Measurements from ENCODE around the gene ZBTB20.

The ZBTB20 gene

GRCh38 chr3:114711321-114711886 is 435.7 kb downstream of the ZBTB20 start:
- Histone ChIP-seq H3K9me3 (ENCODE audit: control insufficient read depth, insufficient read depth, low read length) (no peaks in the 10 kb centered on the region), H3K27ac (ENCODE audit: low read depth, low read length) (no peak overlapping the region), H3F3A (ENCODE audit: control insufficient read depth, insufficient read depth) (no peaks in the 10 kb centered on the region), H3K27me3 (ENCODE audit: control insufficient read depth, low read length) (no peaks in the 10 kb centered on the region), H3K9me2 (replicated peaks; ENCODE audit: control insufficient read depth, low read length) (no peaks in the 10 kb centered on the region), H4K20me1 (ENCODE audit: control insufficient read depth, insufficient read depth, low read depth, low read length) (no peaks in the 10 kb centered on the region), H3K4me3 (ENCODE audit: low read length) (no peak overlapping the region), H3K79me2 (ENCODE audit: control insufficient read depth, low read length) (no peaks in the 10 kb centered on the region), H3K4me1 (ENCODE audit: control insufficient read depth, low read length) (no peaks in the 10 kb centered on the region), H3K36me3 (ENCODE audit: control insufficient read depth, low read length) (no peaks in the 10 kb centered on the region), H3K4me2 (ENCODE audit: low read length) (no peak overlapping the region)
- TF ChIP-seq EZH2phosphoT487 (IDR thresholded peaks at IDR 0.05; ENCODE audit: borderline replicate concordance, low read length) (no peak), CTCF (IDR thresholded peaks at IDR 0.05; ENCODE audit: low read depth, low read length, poor library complexity, severe bottlenecking) (no peak)

GRCh38 chr3:114709102-114709501 is 438.0 kb downstream of the ZBTB20 start:
- no peaks in the 10 kb centered on the region for H3K36me3 ChIP-seq (ENCODE audit: control insufficient read depth, low read length)
- H3K27ac ChIP-seq (ENCODE audit: low read depth, low read length): no peak overlapping the region
- no peaks in the 10 kb centered on the region for H3K79me2 ChIP-seq (ENCODE audit: control insufficient read depth, low read length)
- no peak overlapping the region for H3K4me3 ChIP-seq (ENCODE audit: low read length)
- no peak overlapping the region for H3K4me2 ChIP-seq (ENCODE audit: low read length)
- H3K4me1 ChIP-seq (ENCODE audit: control insufficient read depth, low read length): no peaks in the 10 kb centered on the region
- H3K27me3 ChIP-seq (ENCODE audit: control insufficient read depth, low read length): no peaks in the 10 kb centered on the region
- H4K20me1 ChIP-seq (ENCODE audit: control insufficient read depth, insufficient read depth, low read depth, low read length): no peaks in the 10 kb centered on the region
- TF ChIP-seq CTCF (IDR thresholded peaks at IDR 0.05; ENCODE audit: low read depth, low read length, poor library complexity, severe bottlenecking) (no peak), EZH2phosphoT487 (IDR thresholded peaks at IDR 0.05; ENCODE audit: borderline replicate concordance, low read length) (no peak)
- H3F3A ChIP-seq (ENCODE audit: control insufficient read depth, insufficient read depth): no peaks in the 10 kb centered on the region
- no peaks in the 10 kb centered on the region for H3K9me2 ChIP-seq (replicated peaks; ENCODE audit: control insufficient read depth, low read length)
- H3K9me3 ChIP-seq (ENCODE audit: control insufficient read depth, insufficient read depth, low read length): no peaks in the 10 kb centered on the region

DNA sequence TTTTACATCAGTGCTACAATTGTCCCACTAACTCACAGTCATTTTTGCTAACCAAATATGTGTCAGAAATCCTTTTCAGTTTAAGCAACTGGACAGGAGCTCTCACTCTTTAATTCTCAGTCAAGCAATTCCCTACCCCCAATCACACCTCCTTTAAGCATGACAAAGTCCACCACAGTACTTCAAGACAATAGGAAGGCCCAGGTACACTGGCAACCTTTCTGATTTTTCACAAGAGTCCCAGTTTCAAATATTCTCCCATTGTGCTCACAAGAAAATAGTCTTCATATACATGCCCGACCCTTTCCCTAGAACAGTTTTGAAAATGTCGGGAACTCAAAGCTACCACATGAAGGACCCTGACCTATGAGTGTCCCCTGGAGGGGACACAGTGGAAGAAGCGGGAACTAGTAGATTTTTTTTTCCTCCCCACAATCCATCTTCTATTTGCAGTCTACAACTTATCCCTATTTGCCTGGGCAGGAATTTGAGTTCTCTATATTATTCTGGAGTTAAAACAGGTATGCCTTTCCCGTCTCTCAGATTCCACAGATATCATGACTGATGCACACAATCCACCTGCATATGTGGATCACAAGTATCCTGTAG is 439.7 kb downstream of the ZBTB20 start:
- TF ChIP-seq EZH2phosphoT487 (IDR thresholded peaks at IDR 0.05; ENCODE audit: borderline replicate concordance, low read length) (no peak), CTCF (IDR thresholded peaks at IDR 0.05; ENCODE audit: low read depth, low read length, poor library complexity, severe bottlenecking) (no peak)
- no peaks in the 10 kb centered on the region for H3K9me3 ChIP-seq (ENCODE audit: control insufficient read depth, insufficient read depth, low read length)
- H3K4me3 ChIP-seq (ENCODE audit: low read length): no peak overlapping the region
- H4K20me1 ChIP-seq (ENCODE audit: control insufficient read depth, insufficient read depth, low read depth, low read length): no peaks in the 10 kb centered on the region
- H3K27ac ChIP-seq (ENCODE audit: low read depth, low read length): no peak overlapping the region
- H3F3A ChIP-seq (ENCODE audit: control insufficient read depth, insufficient read depth): no peaks in the 10 kb centered on the region
- H3K4me1 ChIP-seq (ENCODE audit: control insufficient read depth, low read length): peaks cover 6% of the 10 kb centered on the region; the same call in 1 of the 2 replicates
- H3K4me2 ChIP-seq (ENCODE audit: low read length): no peak overlapping the region
- H3K27me3 ChIP-seq (ENCODE audit: control insufficient read depth, low read length): no peaks in the 10 kb centered on the region
- no peaks in the 10 kb centered on the region for H3K9me2 ChIP-seq (replicated peaks; ENCODE audit: control insufficient read depth, low read length)
- H3K79me2 ChIP-seq (ENCODE audit: control insufficient read depth, low read length): no peaks in the 10 kb centered on the region
- no peaks in the 10 kb centered on the region for H3K36me3 ChIP-seq (ENCODE audit: control insufficient read depth, low read length)
